Kidney (tissue), 14 donors: Measurements from ENCODE around the gene TMEM143. TPM values are rescaled to one million over a fixed set of nuclear protein-coding genes. Genes with fewer than 3 reads are reported as not detected.
"Not testable (repeated sequence)": the region's sequence is repeated elsewhere in the genome, so short reads cannot be mapped to it uniquely, and the experiment has no call there.

ENCODE experiments used
- DNase-seq, 5 donors: peaks; one replicate each; pipeline ENCODE4 v3.0.0-alpha.2; 2013 to 2020
- FAIRE-seq: peaks from 2 replicates; lab custom pipeline; 2012; peaks lifted over from hg19 to GRCh38; lab: Jason Lieb, UNC
- H3K27ac ChIP-seq, 2 donors: one replicate each; pipeline ENCODE4 v1.7.0; 2013; ENCODE audit warnings: low read depth in 2 of 2, low read length in 2 of 2, inconsistent platforms in 1 of 2
- H3K27me3 ChIP-seq: one replicate; pipeline ENCODE4 v1.7.1; 2013; ENCODE audit warnings: low read length, inconsistent platforms; ENCODE audit not compliant: control insufficient read depth, insufficient read depth
- H3K36me3 ChIP-seq, 3 donors: one replicate each; pipeline versions ENCODE4 v1.7.0 to v1.7.1; 2013; ENCODE audit warnings: low read length in 3 of 3, control low read depth in 1 of 3, inconsistent platforms in 1 of 3; ENCODE audit not compliant: insufficient read depth in 3 of 3, control insufficient read depth in 2 of 3
- H3K4me1 ChIP-seq, 3 donors: one replicate each; pipeline versions ENCODE4 v1.7.0 to v1.7.1; 2013; ENCODE audit warnings: low read length in 3 of 3, inconsistent platforms in 1 of 3, low read depth in 1 of 3; ENCODE audit not compliant: control insufficient read depth in 2 of 3, insufficient read depth in 2 of 3
- H3K4me3 ChIP-seq, 3 donors: one replicate each; pipeline versions ENCODE4 v1.7.0 to v1.8.1; 2013; ENCODE audit warnings: low read length in 3 of 3, control low read depth in 1 of 3, inconsistent platforms in 1 of 3
- H3K9ac ChIP-seq, 3 donors: one replicate each; pipeline versions ENCODE4 v1.7.0 to v1.7.1; 2013; ENCODE audit warnings: low read length in 3 of 3, control low read depth in 1 of 3, inconsistent platforms in 1 of 3
- H3K9me3 ChIP-seq, 3 donors: one replicate each; pipeline versions ENCODE4 v1.7.0 to v1.7.1; 2013; ENCODE audit warnings: low read length in 3 of 3, control low read depth in 1 of 3, inconsistent platforms in 1 of 3; ENCODE audit not compliant: control insufficient read depth in 2 of 3, insufficient read depth in 1 of 3
- intact Hi-C: fragments of 100-400 bp; cut with DNase I; formaldehyde crosslinking; loops from one replicate; pipeline ENCODE4 v1.11.1; 2022
- polyA plus RNA-seq: library from polyadenylated mRNA; stranded (reverse); fragments of 350-450 nt; fragmentation: Illumina TruSeq; extraction: RNeasy Lipid Tissue Mini Kit (QIAGEN cat#74804); gene quantifications from one replicate; pipeline ENCODE4 v1.2.3, GENCODE V29; 2014; ENCODE audit warnings: low read depth, low replicate concordance; ENCODE audit not compliant: insufficient read depth
- total RNA-seq: library from RNA; stranded (reverse); fragmentation: NEBNext Ultra II Directional; extraction: Animal tissue kit (Norgen Biotek cat#: 25700); gene quantifications from one replicate; pipeline ENCODE4 v1.2.1, GENCODE V29; 2021
- TF ChIP-seq, protein P1 (sequence below): IDR thresholded peaks from 3 replicates; pipeline ENCODE4 v1.5.1; 2012; ENCODE audit warnings: mild to moderate bottlenecking, moderate library complexity, borderline replicate concordance; ENCODE audit not compliant: insufficient read depth; ENCODE audit errors: extremely low read depth
- donor health status: control.
- donor health status: control.
- donor health status: control.
- donor health status: control.
- donor health status: control.
- donor health status: DM: yes; HTN: yes; CAD: no.
- donor health status: Normal renal cell carcinoma (clear cell type).

TMEM143 gene
- total and polyA plus RNA-seq, 2 donors from 2014 or later = 9.2 to 15.7 TPM

DNA sequence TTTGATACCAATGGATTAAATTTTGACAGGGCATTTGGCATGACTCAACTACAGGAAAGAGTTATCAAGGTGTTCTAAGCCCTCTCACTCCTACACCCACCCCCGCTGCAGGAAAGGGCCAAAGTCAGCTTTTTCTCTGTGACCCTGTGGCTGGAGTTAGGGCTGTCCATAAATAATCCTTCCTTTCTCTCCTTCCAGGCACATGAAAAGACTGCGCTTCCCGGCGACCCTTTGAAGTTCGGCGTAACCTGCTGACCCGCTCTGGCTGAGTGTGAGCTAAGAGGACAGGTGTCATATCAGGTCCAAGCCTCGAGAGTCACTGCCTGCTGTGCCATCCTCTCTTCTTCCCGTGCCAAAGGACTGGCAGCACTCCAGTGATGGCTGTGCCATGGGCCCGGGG lies 68.3 kb downstream of the TMEM143 start:
- H3K4me3 ChIP-seq = no peak overlapping the region
- no peaks in the 10 kb centered on the region for H3K9me3 ChIP-seq
- no peak overlapping the region for H3K9ac ChIP-seq
- DNase-seq (no peak), FAIRE-seq (no peak)
- no peaks in the 10 kb centered on the region for H3K27me3 ChIP-seq
- no peak overlapping the region for H3K27ac ChIP-seq
- H3K36me3 ChIP-seq = no peaks in the 10 kb centered on the region
- intact Hi-C loops = no loop called here
- TF ChIP-seq, protein P1, sequence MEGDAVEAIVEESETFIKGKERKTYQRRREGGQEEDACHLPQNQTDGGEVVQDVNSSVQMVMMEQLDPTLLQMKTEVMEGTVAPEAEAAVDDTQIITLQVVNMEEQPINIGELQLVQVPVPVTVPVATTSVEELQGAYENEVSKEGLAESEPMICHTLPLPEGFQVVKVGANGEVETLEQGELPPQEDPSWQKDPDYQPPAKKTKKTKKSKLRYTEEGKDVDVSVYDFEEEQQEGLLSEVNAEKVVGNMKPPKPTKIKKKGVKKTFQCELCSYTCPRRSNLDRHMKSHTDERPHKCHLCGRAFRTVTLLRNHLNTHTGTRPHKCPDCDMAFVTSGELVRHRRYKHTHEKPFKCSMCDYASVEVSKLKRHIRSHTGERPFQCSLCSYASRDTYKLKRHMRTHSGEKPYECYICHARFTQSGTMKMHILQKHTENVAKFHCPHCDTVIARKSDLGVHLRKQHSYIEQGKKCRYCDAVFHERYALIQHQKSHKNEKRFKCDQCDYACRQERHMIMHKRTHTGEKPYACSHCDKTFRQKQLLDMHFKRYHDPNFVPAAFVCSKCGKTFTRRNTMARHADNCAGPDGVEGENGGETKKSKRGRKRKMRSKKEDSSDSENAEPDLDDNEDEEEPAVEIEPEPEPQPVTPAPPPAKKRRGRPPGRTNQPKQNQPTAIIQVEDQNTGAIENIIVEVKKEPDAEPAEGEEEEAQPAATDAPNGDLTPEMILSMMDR = no peak
- peaks cover 0 to 2% (median 0%) of the 10 kb centered on the region in 3 donors for H3K4me1 ChIP-seq

DNA sequence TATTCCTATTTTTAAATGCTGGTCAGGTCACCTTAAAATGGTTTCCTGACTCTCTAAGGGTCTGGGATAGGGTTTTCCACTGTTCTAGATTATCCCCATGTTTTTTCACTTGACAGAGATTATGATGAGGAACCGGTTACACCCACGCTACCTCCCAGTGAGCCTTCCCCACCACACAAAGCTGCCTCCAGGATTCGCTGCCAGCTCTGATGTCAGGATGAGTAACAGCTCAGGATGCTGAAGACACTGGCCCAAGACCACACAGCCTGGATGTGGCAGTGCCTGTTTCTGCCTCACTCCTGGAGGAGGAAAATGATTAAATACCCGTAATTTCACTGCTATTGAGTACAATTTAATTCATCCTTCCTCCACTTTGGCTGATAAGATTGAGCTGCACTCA lies 70.9 kb downstream of the TMEM143 start:
- Histone ChIP-seq H3K9me3 (no peaks in the 10 kb centered on the region), H3K9ac (no peak overlapping the region), H3K27ac (no peak overlapping the region), H3K4me3 (no peak overlapping the region), H3K36me3 (no peaks in the 10 kb centered on the region), H3K27me3 (no peaks in the 10 kb centered on the region), H3K4me1 (peaks cover 0 to 2% (median 0%) of the 10 kb centered on the region in 3 donors)
- intact Hi-C loops = no loop called here
- TF ChIP-seq, protein P1 = no peak
- DNase-seq (no peak), FAIRE-seq (no peak)

DNA sequence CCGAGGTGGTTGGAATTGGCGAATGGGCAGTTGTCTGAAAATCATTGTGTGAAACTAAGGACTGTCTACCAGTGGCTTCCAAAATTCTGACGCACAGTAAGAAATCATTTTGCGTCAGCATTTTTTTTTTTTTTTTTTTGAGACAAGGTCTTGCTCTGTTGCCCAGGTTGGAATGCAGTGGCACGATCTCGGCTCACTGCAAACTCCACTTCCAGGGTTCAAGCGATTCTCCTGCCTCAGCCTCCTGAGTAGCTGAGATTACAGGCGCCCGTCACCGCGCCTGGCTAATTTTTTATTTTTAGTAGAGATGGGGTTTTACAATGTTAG lies 72.3 kb downstream of the TMEM143 start:
- H3K9ac ChIP-seq, H3K27me3 ChIP-seq, intact Hi-C loops, FAIRE-seq, DNase-seq, H3K27ac ChIP-seq, H3K4me1 ChIP-seq, H3K36me3 ChIP-seq, H3K9me3 ChIP-seq: not testable (repeated sequence)
- peak overlapping the region in 1 of 3 donors; percentile 53 for H3K4me3 ChIP-seq

- H3K4me3 ChIP-seq = peak overlapping the region; percentile 3 to 53 (median 12)
- no peak for FAIRE-seq
- peak overlapping the region in 1 of 3 donors; percentile 23 for H3K9ac ChIP-seq
- H3K4me1 ChIP-seq = peaks cover 0 to 2% (median 0%) of the 10 kb centered on the region in 3 donors
- H3K27ac ChIP-seq = no peak overlapping the region
- no peaks in the 10 kb centered on the region for H3K36me3 ChIP-seq
- intact Hi-C loops = no loop called here
- TF ChIP-seq, protein P1 = peak; percentile 94
- H3K9me3 ChIP-seq = peaks cover 0 to 2% (median under 1%) of the 10 kb centered on the region in 3 donors
- peak; percentile 81 to 91 (median 87) for DNase-seq
- H3K27me3 ChIP-seq = no peaks in the 10 kb centered on the region
Measured at GRCh38 chr19:48290771-48291488, 72.8 kb downstream of the TMEM143 start.
